K562 (cell line): ENCODE measurements around the gene RPL18A. TPM values are rescaled to one million over a fixed set of nuclear protein-coding genes. Genes with fewer than 3 reads are reported as not detected.

Experiments
- ATAC-seq: fragments of 200-7000 bp; cut with Tn5 transposase; 3 replicates; pipeline ENCODE4 v1.9.1; 2020; ENCODE audit warnings: moderate library complexity
- BruUV-seq: library from RNA; stranded (reverse); fragments of 400-500 nt; replicated peaks from 2 replicates; lab custom pipeline; 2021; lab: Mats Ljungman, UMichigan
- CTCF ChIA-PET: fragments of 300-600 bp; formaldehyde crosslinking; extraction: SDS; loops from one replicate; lab custom pipeline; 2021; ENCODE audit warnings: low intra/inter-chr PET ratio; lab: Yijun Ruan, JAX
- POLR2A ChIA-PET: fragments of 300-600, 350-650 bp; sonication (Branson Sonifier 250); formaldehyde crosslinking; extraction: SDS; loops from one replicate; lab custom pipeline; 2021; ENCODE audit warnings: antibody characterized with exemption, inconsistent platforms; lab: Yijun Ruan, JAX
- DNase-seq, 4 experiments: peaks; one replicate each; pipeline versions ENCODE4 v3.0.0 to v3.0.0-alpha.2; 2011 to 2018; ENCODE audit warnings: low spot score in 3 of 4, mixed read lengths in 3 of 4; ENCODE audit errors: extremely low read depth in 1 of 4
- FAIRE-seq: peaks from 2 replicates; lab custom pipeline; 2011; peaks lifted over from hg19 to GRCh38; lab: Jason Lieb, UNC
- H2AFZ ChIP-seq: 2 replicates; pipeline ENCODE4 v1.6.0; 2011; ENCODE audit warnings: low read depth, low read length, control low read depth, inconsistent platforms
- H3K27ac ChIP-seq: fragments of 200-600 bp; 3 replicates; pipeline ENCODE4 v1.8.0; 2011; ENCODE audit warnings: low read depth, mild to moderate bottlenecking, control low read depth, inconsistent platforms, low read length, moderate library complexity, mixed read lengths; ENCODE audit errors: extremely low read depth
- H3K27me3 ChIP-seq, 2 experiments: fragments of 300-600 bp in 1 of 2; 2 replicates in 1 of 2; 3 replicates in 1 of 2; pipeline versions ENCODE4 v1.6.0 to v1.8.0; 2011; ENCODE audit warnings: inconsistent platforms in 2 of 2, low read length in 2 of 2, mild to moderate bottlenecking in 1 of 2, mixed read lengths in 1 of 2, moderate library complexity in 1 of 2; ENCODE audit not compliant: control insufficient read depth in 2 of 2, insufficient read depth in 2 of 2
- H3K36me3 ChIP-seq: fragments of 300-600 bp; 3 replicates; pipeline ENCODE4 v1.8.0; 2011; ENCODE audit warnings: mild to moderate bottlenecking, low read length, inconsistent platforms; ENCODE audit not compliant: control insufficient read depth, insufficient read depth
- H3K4me1 ChIP-seq, 2 experiments: fragments of 200-600 bp in 1 of 2; replicated peaks in 1 of 2; 2 replicates in 1 of 2; 3 replicates in 1 of 2; pipeline versions ENCODE4 v1.5.1 to v1.8.0; 2011; ENCODE audit warnings: inconsistent platforms in 2 of 2, low read length in 2 of 2, mild to moderate bottlenecking in 1 of 2, mixed read lengths in 1 of 2, moderate library complexity in 1 of 2; ENCODE audit not compliant: control insufficient read depth in 2 of 2, insufficient read depth in 2 of 2
- H3K4me2 ChIP-seq: 2 replicates; pipeline ENCODE4 v1.6.1; 2011; ENCODE audit warnings: low read length, control low read depth, inconsistent platforms, mixed read lengths; ENCODE audit not compliant: insufficient read depth
- H3K4me3 ChIP-seq: fragments of 200-600 bp; sonication (generic), shearing (Covaris generic); 2 replicates; pipeline ENCODE4 v1.5.1; 2016; ENCODE audit warnings: control low read depth, inconsistent platforms
- H3K79me2 ChIP-seq: fragments of 200-600 bp; 3 replicates; pipeline ENCODE4 v1.8.0; 2011; ENCODE audit warnings: low read length, inconsistent platforms; ENCODE audit not compliant: control insufficient read depth, insufficient read depth
- H3K9ac ChIP-seq, 2 experiments: 2 replicates each; pipeline versions ENCODE4 v1.6.0 to v1.6.1; 2011; ENCODE audit warnings: low read depth in 2 of 2, low read length in 2 of 2, control low read depth in 1 of 2, inconsistent platforms in 1 of 2, mild to moderate bottlenecking in 1 of 2, mixed read lengths in 1 of 2; ENCODE audit not compliant: insufficient read depth in 1 of 2
- H3K9me1 ChIP-seq: one replicate; pipeline ENCODE4 v1.6.0; 2011; ENCODE audit warnings: inconsistent platforms, mild to moderate bottlenecking, low read length, moderate library complexity; ENCODE audit not compliant: control insufficient read depth, insufficient read depth
- H3K9me3 ChIP-seq: replicated peaks from 2 replicates; pipeline ENCODE4 v1.5.1; 2011; ENCODE audit warnings: low read depth, low read length, inconsistent platforms; ENCODE audit not compliant: control insufficient read depth, insufficient read depth
- H4K20me1 ChIP-seq: replicated peaks from 2 replicates; pipeline ENCODE4 v1.6.1; 2011; ENCODE audit warnings: low read length, inconsistent platforms, mixed read lengths; ENCODE audit not compliant: control insufficient read depth, insufficient read depth
- ADNP ChIP-seq: fragments of 200-800 bp; sonication (Bioruptor generic); IDR thresholded peaks from 2 replicates; pipeline ENCODE4 v1.6.1; 2016; ENCODE audit warnings: missing genetic modification characterization, missing compliant biosample characterization
- BCOR ChIP-seq: fragments of 450-650 bp; IDR thresholded peaks from 2 replicates; pipeline ENCODE4 v1.6.1; 2016
- CBFB ChIP-seq: sonication (generic); formaldehyde crosslinking; IDR thresholded peaks from 2 replicates; pipeline ENCODE4 v1.4.0; 2020; ENCODE audit warnings: mild to moderate bottlenecking, missing genetic modification reagents
- COPS2 ChIP-seq: fragments of 450-650 bp; conservative IDR thresholded peaks from 2 replicates; pipeline ENCODE4 v1.6.1; 2016; ENCODE audit warnings: mild to moderate bottlenecking, moderate library complexity
- DMBX1 ChIP-seq: fragments of 250-450 bp; sonication (Bioruptor Pico); IDR thresholded peaks from 2 replicates; pipeline ENCODE4 v1.8.0; 2022; ENCODE audit warnings: inconsistent platforms, mild to moderate bottlenecking, moderate library complexity, borderline replicate concordance
- GABPA ChIP-seq: fragments of 200-800 bp; sonication (Bioruptor generic); conservative IDR thresholded peaks from 2 replicates; pipeline ENCODE4 v1.6.1; 2016; ENCODE audit warnings: low read depth, missing genetic modification characterization, missing compliant biosample characterization
- MAFG ChIP-seq: fragments of 450-650 bp; conservative IDR thresholded peaks from 2 replicates; pipeline ENCODE4 v1.6.1; 2016; ENCODE audit warnings: missing genetic modification characterization, missing compliant biosample characterization
- MAX ChIP-seq: sonication (generic); formaldehyde crosslinking; IDR thresholded peaks from 2 replicates; pipeline ENCODE4 v1.9.0; 2022; ENCODE audit warnings: mild to moderate bottlenecking, missing genetic modification reagents
- RFX7 ChIP-seq: fragments of 250-450 bp; sonication (Bioruptor Pico); IDR thresholded peaks from 2 replicates; pipeline ENCODE4 v1.5.1; 2021; ENCODE audit warnings: mild to moderate bottlenecking
- SUPT5H ChIP-seq: fragments of 450-650 bp; IDR thresholded peaks from 2 replicates; pipeline ENCODE4 v1.6.1; 2016
- TAF1 ChIP-seq: IDR thresholded peaks from 2 replicates; pipeline ENCODE4 v1.6.1; 2011; ENCODE audit warnings: mild to moderate bottlenecking, low read length, moderate library complexity; ENCODE audit not compliant: insufficient read depth, control insufficient read depth, severe bottlenecking; ENCODE audit errors: extremely low read depth
- ZFP36 ChIP-seq: fragments of 150-350 bp; IDR thresholded peaks from 2 replicates; pipeline ENCODE4 v1.6.1; 2018; ENCODE audit warnings: low read length, low read depth; ENCODE audit not compliant: partially characterized antibody
- ZNF140 ChIP-seq: fragments of 250-450 bp; sonication (Bioruptor Pico); IDR thresholded peaks from 2 replicates; pipeline ENCODE4 v1.8.0; 2021; ENCODE audit warnings: moderate library complexity, mild to moderate bottlenecking, inconsistent platforms
- ZNF146 ChIP-seq: IDR thresholded peaks from one replicate; pipeline ENCODE4 v1.6.1; 2018; ENCODE audit warnings: missing compliant biosample characterization; ENCODE audit not compliant: unreplicated experiment
- ZNF717 ChIP-seq: fragments of 250-450 bp; sonication (Bioruptor Pico); IDR thresholded peaks from 2 replicates; pipeline ENCODE4 v1.5.0; 2021
- WGBS: fragments of 100-300 bp; shearing (Covaris generic); methylation state at CpG from one replicate; pipeline ENCODE4 v1.1.6; 2016; ENCODE audit warnings: low coverage, mixed read lengths; ENCODE audit not compliant: insufficient coverage; ENCODE audit errors: missing lambda C conversion rate; 5-methylcytosine and 5-hydroxymethylcytosine counted together
- in situ Hi-C: fragments of 300-500 bp; cut with MboI; formaldehyde crosslinking; loops from 4 replicates; pipeline ENCODE4 v1.15.0; 2018; ENCODE audit warnings: inconsistent platforms, mixed read lengths
- intact Hi-C: fragments of 100-400 bp; cut with micrococcal nuclease; formaldehyde crosslinking; loops from 2 replicates; pipeline ENCODE4 v1.14.2; 2022
- polyA plus RNA-seq, 8 experiments: library from polyadenylated mRNA; depleted of rRNA in 4 of 8; stranded (reverse) in 5 of 8; unstranded in 3 of 8; fragments of >200 nt; fragmentation: Nextera tagmentation in 2 of 8; fragmentation: Illumina TruSeq in 1 of 8; extraction: Ambion mirVana in 2 of 8; extraction: Trizol in 1 of 8; gene quantifications; 2 replicates each; pipeline versions ENCODE4 v1.2.1 to v1.2.3, GENCODE V29; 2011 to 2014; ENCODE audit warnings: inconsistent platforms in 1 of 8, missing spikeins in 1 of 8
- total RNA-seq, 7 experiments: library from RNA; depleted of rRNA in 6 of 7; stranded (reverse); fragments of >200 nt in 6 of 7; fragmentation: Illumina TruSeq in 2 of 7; extraction: Trizol in 2 of 7; gene quantifications; 2 replicates each; pipeline versions ENCODE4 v1.2.1 to v1.2.3, GENCODE V29; 2011 to 2021; ENCODE audit warnings: low replicate concordance in 1 of 7
- TF ChIP-seq, protein P1 (sequence below): sonication (generic); formaldehyde crosslinking; IDR thresholded peaks from 2 replicates; pipeline ENCODE4 v1.8.0; 2022; ENCODE audit warnings: mild to moderate bottlenecking, missing genetic modification reagents
- TF ChIP-seq, protein P2 (sequence below): sonication (generic); formaldehyde crosslinking; IDR thresholded peaks from 2 replicates; pipeline ENCODE4 v1.8.1; 2023; ENCODE audit warnings: mild to moderate bottlenecking, missing genetic modification reagents
- TF ChIP-seq, protein P3 (sequence below): fragments of 250-450 bp; sonication (Bioruptor Pico); IDR thresholded peaks from 2 replicates; pipeline ENCODE4 v1.8.0; 2021; ENCODE audit warnings: mild to moderate bottlenecking, moderate library complexity

Gene RPL18A
- total and polyA plus RNA-seq, 9 of the 15 experiments (the other 6 are each of a cell fraction or from before 2014, with no cell fraction given): 626 to 2,882 (median 1,895) TPM

DNA sequence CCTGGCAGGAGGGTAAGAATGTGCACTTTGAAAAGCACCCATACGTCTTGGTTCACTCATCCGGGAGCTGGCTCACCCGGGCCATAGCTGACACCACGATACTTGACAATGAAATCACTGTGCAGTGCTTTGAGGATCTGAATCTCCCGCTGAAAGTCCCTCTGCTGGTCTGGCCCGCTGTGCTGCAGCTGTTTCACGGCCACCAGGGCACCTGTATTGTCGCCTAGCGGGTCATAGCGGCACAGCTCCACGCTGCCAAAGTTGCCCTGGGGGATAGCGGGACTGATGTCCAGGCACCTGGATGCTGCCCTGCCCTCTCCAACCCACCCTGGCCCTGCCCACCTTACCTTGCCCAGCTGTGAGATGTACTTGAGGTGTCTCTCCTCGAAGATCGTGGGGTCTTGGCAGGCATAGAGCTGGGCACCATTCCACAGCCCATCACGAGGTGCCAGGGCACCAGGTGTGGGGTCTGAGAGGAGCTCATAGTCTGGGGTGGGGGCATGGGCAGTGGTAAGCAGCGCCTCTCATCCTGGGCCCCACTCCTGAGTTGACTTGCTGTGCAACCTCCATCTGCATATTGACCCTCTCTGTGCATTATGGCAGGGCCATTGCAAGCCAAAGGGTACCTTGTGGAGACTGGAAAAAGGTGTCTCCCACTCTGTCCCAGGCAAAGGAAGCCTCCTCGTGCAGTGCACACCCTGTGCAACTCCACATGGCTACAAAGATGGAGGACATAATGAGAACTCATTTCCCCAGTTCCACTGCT lies 27.1 kb upstream of the RPL18A start:
- peak overlapping the region in 1 of 2 experiments; percentile 48; a peak in 1 of 4 replicates for H3K9ac ChIP-seq
- no peaks in the 10 kb centered on the region for H3K36me3 ChIP-seq
- H3K4me2 ChIP-seq: no peak overlapping the region
- H3K4me1 ChIP-seq: peaks cover 4 to 33% of the 10 kb centered on the region in 2 experiments; a peak in 3 of 5 replicates
- H3K9me3 ChIP-seq: no peaks in the 10 kb centered on the region
- H2AFZ ChIP-seq: no peak overlapping the region
- in situ Hi-C loops (no loop called here), intact Hi-C loops (no loop called here)
- ATAC-seq (no peak), FAIRE-seq (no peak), DNase-seq (no peak)
- H3K4me3 ChIP-seq: no peak overlapping the region
- BruUV-seq: no TSS peak
- CTCF ChIA-PET: no interaction called here
- no peaks in the 10 kb centered on the region for H3K79me2 ChIP-seq
- WGBS: 27% methylated on average over 16 of the region's 17 CpGs
- H3K27ac ChIP-seq: no peak overlapping the region
- POLR2A ChIA-PET: interaction anchor here (0.6 kb wide), 1 partner anchor 13 kb away, joined by 3 read pairs; no protein-coding TSS in a partner anchor
- peaks cover 5% of the 10 kb centered on the region; the same call in 1 of the 2 replicates for H4K20me1 ChIP-seq
- no peaks in the 10 kb centered on the region for H3K9me1 ChIP-seq
- peaks cover 5 to 10% of the 10 kb centered on the region in 2 experiments; a peak in 2 of 5 replicates for H3K27me3 ChIP-seq
- no peak for TF ChIP-seq COPS2
- TF ChIP-seq CBFB: 0 out of 2 replicates have a peak, but pooled peaks have one; percentile 43
- TF ChIP-seq, protein P1, sequence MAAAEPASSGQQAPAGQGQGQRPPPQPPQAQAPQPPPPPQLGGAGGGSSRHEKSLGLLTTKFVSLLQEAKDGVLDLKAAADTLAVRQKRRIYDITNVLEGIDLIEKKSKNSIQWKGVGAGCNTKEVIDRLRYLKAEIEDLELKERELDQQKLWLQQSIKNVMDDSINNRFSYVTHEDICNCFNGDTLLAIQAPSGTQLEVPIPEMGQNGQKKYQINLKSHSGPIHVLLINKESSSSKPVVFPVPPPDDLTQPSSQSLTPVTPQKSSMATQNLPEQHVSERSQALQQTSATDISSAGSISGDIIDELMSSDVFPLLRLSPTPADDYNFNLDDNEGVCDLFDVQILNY: no peak
- TF ChIP-seq, protein P2, sequence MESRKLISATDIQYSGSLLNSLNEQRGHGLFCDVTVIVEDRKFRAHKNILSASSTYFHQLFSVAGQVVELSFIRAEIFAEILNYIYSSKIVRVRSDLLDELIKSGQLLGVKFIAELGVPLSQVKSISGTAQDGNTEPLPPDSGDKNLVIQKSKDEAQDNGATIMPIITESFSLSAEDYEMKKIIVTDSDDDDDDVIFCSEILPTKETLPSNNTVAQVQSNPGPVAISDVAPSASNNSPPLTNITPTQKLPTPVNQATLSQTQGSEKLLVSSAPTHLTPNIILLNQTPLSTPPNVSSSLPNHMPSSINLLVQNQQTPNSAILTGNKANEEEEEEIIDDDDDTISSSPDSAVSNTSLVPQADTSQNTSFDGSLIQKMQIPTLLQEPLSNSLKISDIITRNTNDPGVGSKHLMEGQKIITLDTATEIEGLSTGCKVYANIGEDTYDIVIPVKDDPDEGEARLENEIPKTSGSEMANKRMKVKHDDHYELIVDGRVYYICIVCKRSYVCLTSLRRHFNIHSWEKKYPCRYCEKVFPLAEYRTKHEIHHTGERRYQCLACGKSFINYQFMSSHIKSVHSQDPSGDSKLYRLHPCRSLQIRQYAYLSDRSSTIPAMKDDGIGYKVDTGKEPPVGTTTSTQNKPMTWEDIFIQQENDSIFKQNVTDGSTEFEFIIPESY (CRISPR knock-in tag): peak; percentile 99
- TF ChIP-seq ZNF717 (CRISPR knock-in tag): no peak
- TF ChIP-seq DMBX1 (CRISPR knock-in tag): no peak
- no peak for TF ChIP-seq RFX7 (CRISPR knock-in tag)
- TF ChIP-seq ADNP (tag): no peak
- TF ChIP-seq ZNF146 (CRISPR knock-in tag): no peak
- TF ChIP-seq, protein P3, sequence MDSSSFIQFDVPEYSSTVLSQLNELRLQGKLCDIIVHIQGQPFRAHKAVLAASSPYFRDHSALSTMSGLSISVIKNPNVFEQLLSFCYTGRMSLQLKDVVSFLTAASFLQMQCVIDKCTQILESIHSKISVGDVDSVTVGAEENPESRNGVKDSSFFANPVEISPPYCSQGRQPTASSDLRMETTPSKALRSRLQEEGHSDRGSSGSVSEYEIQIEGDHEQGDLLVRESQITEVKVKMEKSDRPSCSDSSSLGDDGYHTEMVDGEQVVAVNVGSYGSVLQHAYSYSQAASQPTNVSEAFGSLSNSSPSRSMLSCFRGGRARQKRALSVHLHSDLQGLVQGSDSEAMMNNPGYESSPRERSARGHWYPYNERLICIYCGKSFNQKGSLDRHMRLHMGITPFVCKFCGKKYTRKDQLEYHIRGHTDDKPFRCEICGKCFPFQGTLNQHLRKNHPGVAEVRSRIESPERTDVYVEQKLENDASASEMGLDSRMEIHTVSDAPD (CRISPR knock-in tag): no peak
- no peak for TF ChIP-seq GABPA
- TF ChIP-seq TAF1: no peak
- 0 out of 2 replicates have a peak, but pooled peaks have one; percentile 33 for TF ChIP-seq BCOR
- TF ChIP-seq ZNF140 (CRISPR knock-in tag): no peak
- TF ChIP-seq ZFP36: peak; percentile 56
- peak; percentile 17; the same call in 1 of the 2 replicates for TF ChIP-seq MAX (CRISPR knock-in tag)
- no peak for TF ChIP-seq SUPT5H
- no peak for TF ChIP-seq MAFG (tag)
